ENCODE measurements around the gene AJAP1. TPM values are rescaled to one million over a fixed set of nuclear protein-coding genes. Genes with fewer than 3 reads are reported as not detected.

The AJAP1 gene
- total RNA-seq, 1 donor from 2014 or later = not detected

GRCh38 chr1:4678066-4678717, 23.8 kb downstream of the AJAP1 start:
- intact Hi-C loops (cut with micrococcal nuclease) = no loop called here

GRCh38 chr1:4681026-4681425, 26.6 kb downstream of the AJAP1 start:
- intact Hi-C loops (cut with micrococcal nuclease) = no loop called here

- intact Hi-C loops (cut with micrococcal nuclease) = no loop called here
Measured at GRCh38 chr1:4682607-4683220, 28.3 kb downstream of the AJAP1 start.

- intact Hi-C loops (cut with micrococcal nuclease) = no loop called here
Measured at GRCh38 chr1:4684136-4684535, 29.7 kb downstream of the AJAP1 start.

GRCh38 chr1:4684864-4685522, 30.6 kb downstream of the AJAP1 start:
- intact Hi-C loops (cut with micrococcal nuclease) = no loop called here

GRCh38 chr1:4685523-4685865, 31.1 kb downstream of the AJAP1 start:
- intact Hi-C loops (cut with micrococcal nuclease) = no loop called here

GRCh38 chr1:4687943-4688342, 33.5 kb downstream of the AJAP1 start:
- intact Hi-C loops (cut with micrococcal nuclease) = no loop called here

GRCh38 chr1:4689271-4689935, 35.0 kb downstream of the AJAP1 start:
- intact Hi-C loops (cut with micrococcal nuclease) = no loop called here

GRCh38 chr1:4689941-4690635, 35.7 kb downstream of the AJAP1 start:
- intact Hi-C loops (cut with micrococcal nuclease) = no loop called here

- intact Hi-C loops (cut with micrococcal nuclease) = no loop called here
Measured at GRCh38 chr1:4690951-4691675, 36.7 kb downstream of the AJAP1 start.

GRCh38 chr1:4691766-4692405, 37.5 kb downstream of the AJAP1 start:
- intact Hi-C loops (cut with micrococcal nuclease) = no loop called here

- intact Hi-C loops (cut with micrococcal nuclease) = no loop called here
Measured at GRCh38 chr1:4692437-4692836, 38.0 kb downstream of the AJAP1 start.

- intact Hi-C loops (cut with micrococcal nuclease) = no loop called here
Measured at GRCh38 chr1:4693331-4693730, 38.9 kb downstream of the AJAP1 start.

- intact Hi-C loops (cut with micrococcal nuclease) = no loop called here
Measured at GRCh38 chr1:4693891-4694290, 39.5 kb downstream of the AJAP1 start.

GRCh38 chr1:4694492-4694891, 40.1 kb downstream of the AJAP1 start:
- intact Hi-C loops (cut with micrococcal nuclease) = no loop called here

GRCh38 chr1:4695241-4695640, 40.8 kb downstream of the AJAP1 start:
- intact Hi-C loops (cut with micrococcal nuclease) = no loop called here

- intact Hi-C loops (cut with micrococcal nuclease) = no loop called here
Measured at GRCh38 chr1:4696161-4696745, 41.8 kb downstream of the AJAP1 start.

GRCh38 chr1:4696753-4697152, 42.3 kb downstream of the AJAP1 start:
- intact Hi-C loops (cut with micrococcal nuclease) = no loop called here

- intact Hi-C loops (cut with micrococcal nuclease) = no loop called here
Measured at GRCh38 chr1:4697801-4698200, 43.4 kb downstream of the AJAP1 start.

GRCh38 chr1:4698911-4699310, 44.5 kb downstream of the AJAP1 start:
- intact Hi-C loops (cut with micrococcal nuclease) = no loop called here

Data from T-helper 1 cell treated with Interleukin-12 subunit alpha and Interleukin-12 subunit beta and Interleukin-4 antibody, amounts not matched to agents 30 ng/mL and 1 ng/mL, for 36 hours (primary cell).